Tibial nerve (tissue), 4 donors: ENCODE measurements around the gene PROCA1.
A peak's percentile ranks its signal among the peaks of the same experiment; 100 is the strongest.

Experiments
- EP300 ChIP-seq, 2 donors: sonication (generic); formaldehyde crosslinking; IDR thresholded peaks; one replicate each; pipeline ENCODE4 v1.6.1; 2017; ENCODE audit warnings: antibody characterized with exemption in 2 of 2, mild to moderate bottlenecking in 1 of 2
- POLR2A ChIP-seq, 2 donors: fragments of 450-650 bp; IDR thresholded peaks; one replicate each; pipeline ENCODE4 v1.6.1; 2017; ENCODE audit warnings: antibody characterized with exemption in 2 of 2, mild to moderate bottlenecking in 2 of 2, moderate library complexity in 2 of 2
- TF ChIP-seq, protein P1 (sequence below), 5 experiments: fragments of 200-600 bp in 3 of 5; fragments of 450-650 bp in 2 of 5; sonication (generic) in 3 of 5; IDR thresholded peaks; one replicate each; pipeline ENCODE4 v1.5.1; 2016 to 2019; ENCODE audit warnings: antibody characterized with exemption in 5 of 5, mild to moderate bottlenecking in 3 of 5, moderate library complexity in 2 of 5

GRCh38 chr17:28750178-28751047 lies 38.7 kb upstream of the PROCA1 start:
- peak; percentile 28 to 72 for TF ChIP-seq EP300 (IDR thresholded peaks at IDR 0.05)
- TF ChIP-seq, protein P1, sequence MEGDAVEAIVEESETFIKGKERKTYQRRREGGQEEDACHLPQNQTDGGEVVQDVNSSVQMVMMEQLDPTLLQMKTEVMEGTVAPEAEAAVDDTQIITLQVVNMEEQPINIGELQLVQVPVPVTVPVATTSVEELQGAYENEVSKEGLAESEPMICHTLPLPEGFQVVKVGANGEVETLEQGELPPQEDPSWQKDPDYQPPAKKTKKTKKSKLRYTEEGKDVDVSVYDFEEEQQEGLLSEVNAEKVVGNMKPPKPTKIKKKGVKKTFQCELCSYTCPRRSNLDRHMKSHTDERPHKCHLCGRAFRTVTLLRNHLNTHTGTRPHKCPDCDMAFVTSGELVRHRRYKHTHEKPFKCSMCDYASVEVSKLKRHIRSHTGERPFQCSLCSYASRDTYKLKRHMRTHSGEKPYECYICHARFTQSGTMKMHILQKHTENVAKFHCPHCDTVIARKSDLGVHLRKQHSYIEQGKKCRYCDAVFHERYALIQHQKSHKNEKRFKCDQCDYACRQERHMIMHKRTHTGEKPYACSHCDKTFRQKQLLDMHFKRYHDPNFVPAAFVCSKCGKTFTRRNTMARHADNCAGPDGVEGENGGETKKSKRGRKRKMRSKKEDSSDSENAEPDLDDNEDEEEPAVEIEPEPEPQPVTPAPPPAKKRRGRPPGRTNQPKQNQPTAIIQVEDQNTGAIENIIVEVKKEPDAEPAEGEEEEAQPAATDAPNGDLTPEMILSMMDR (IDR thresholded peaks at IDR 0.05), result peak; percentile 99 to 100 (median 99)
- no peak for TF ChIP-seq POLR2A (IDR thresholded peaks at IDR 0.05)
